HCT116 (cell line): Measurements from ENCODE around the gene CENPS. TPM values are rescaled to one million over a fixed set of nuclear protein-coding genes. Genes with fewer than 3 reads are reported as not detected.

Experiments
- ATAC-seq: fragments of 200-7000 bp; cut with Tn5 transposase; 2 replicates; pipeline ENCODE4 v1.9.1; 2020; ENCODE audit warnings: mild to moderate bottlenecking, moderate library complexity
- BruUV-seq: library from RNA; stranded (reverse); fragments of 400-500 nt; replicated peaks from 2 replicates; lab custom pipeline; 2021; lab: Mats Ljungman, UMichigan
- CTCF ChIA-PET: fragments of 300-600 bp; sonication (Branson Sonifier 250); formaldehyde crosslinking; loops from one replicate; lab custom pipeline; 2021; ENCODE audit warnings: antibody characterized with exemption; lab: Charles Lee
- POLR2A ChIA-PET: fragments of 300-600, 350-600 bp; sonication (Branson Sonifier 250); formaldehyde crosslinking; loops from one replicate; lab custom pipeline; 2021; ENCODE audit warnings: antibody characterized with exemption; lab: Charles Lee
- RAD21 ChIA-PET, 2 experiments: fragments of 300-600 bp; sonication (Branson Sonifier 250); formaldehyde crosslinking; loops; one replicate each; lab custom pipeline; 2023; ENCODE audit warnings: low total read pairs in 2 of 2; ENCODE audit not compliant: uncharacterized antibody in 2 of 2, unreplicated experiment in 2 of 2, low non-redundant PET in 1 of 2; lab: Charles Lee
- DNase-seq: peaks from one replicate; pipeline ENCODE4 v3.0.0-alpha.2; 2010; ENCODE audit warnings: low read depth, low spot score
- H2AFZ ChIP-seq: fragments of 200-600 bp; shearing (Covaris generic), sonication (generic); 2 replicates; pipeline ENCODE4 v1.6.1; 2017; ENCODE audit warnings: low read depth, mixed run types, mixed read lengths, antibody characterized with exemption, low read length; ENCODE audit not compliant: poor library complexity, severe bottlenecking
- H3K27ac ChIP-seq: 2 replicates; pipeline ENCODE4 v1.5.1; 2012; ENCODE audit warnings: low read depth, low read length
- H3K27me3 ChIP-seq: fragments of 200-600 bp; sonication (generic); 2 replicates; pipeline ENCODE4 v1.6.1; 2016; ENCODE audit warnings: mixed run types, low read length, mixed read lengths; ENCODE audit not compliant: insufficient read depth
- H3K36me3 ChIP-seq, 2 experiments: fragments of 200-500 bp in 1 of 2; fragments of 200-600 bp in 1 of 2; sonication (Bioruptor generic) in 1 of 2; sonication (generic) in 1 of 2; 2 replicates each; pipeline versions ENCODE4 v1.5.1 to v1.6.1; 2014 to 2016; ENCODE audit warnings: low read length in 2 of 2, inconsistent platforms in 1 of 2, mixed read lengths in 1 of 2, mixed run types in 1 of 2; ENCODE audit not compliant: insufficient read depth in 2 of 2, control insufficient read depth in 1 of 2
- H3K4me1 ChIP-seq, 2 experiments: fragments of 200-600 bp in 1 of 2; sonication (generic) in 1 of 2; 2 replicates each; pipeline versions ENCODE4 v1.5.1 to v1.6.1; 2012 to 2017; ENCODE audit warnings: low read length in 2 of 2, inconsistent platforms in 1 of 2, mild to moderate bottlenecking in 1 of 2, mixed read lengths in 1 of 2, mixed run types in 1 of 2, moderate library complexity in 1 of 2; ENCODE audit not compliant: insufficient read depth in 2 of 2, control insufficient read depth in 1 of 2
- H3K4me2 ChIP-seq: fragments of 200-600 bp; sonication (generic); 2 replicates; pipeline ENCODE4 v1.6.1; 2017; ENCODE audit warnings: mixed run types, low read length, mixed read lengths
- H3K4me3 ChIP-seq, 2 experiments: fragments of 200-600 bp in 1 of 2; sonication (generic) in 1 of 2; replicated peaks in 1 of 2; 2 replicates each; pipeline ENCODE4 v1.5.1; 2011 to 2016; ENCODE audit warnings: low read length in 2 of 2, control low read depth in 1 of 2, low read depth in 1 of 2, mild to moderate bottlenecking in 1 of 2, mixed read lengths in 1 of 2, mixed run types in 1 of 2
- H3K79me2 ChIP-seq: fragments of 200-600 bp; sonication (generic); 2 replicates; pipeline ENCODE4 v1.6.1; 2017; ENCODE audit warnings: mild to moderate bottlenecking, mixed run types, low read length, moderate library complexity, mixed read lengths; ENCODE audit not compliant: insufficient read depth
- H3K9ac ChIP-seq: fragments of 200-600 bp; sonication (generic); 2 replicates; pipeline ENCODE4 v1.6.1; 2016; ENCODE audit warnings: low read length, mixed read lengths
- H3K9me2 ChIP-seq: fragments of 200-600 bp; sonication (generic), shearing (Covaris generic); 2 replicates; pipeline ENCODE4 v1.6.1; 2017; ENCODE audit warnings: mixed run types, mild to moderate bottlenecking, moderate library complexity; ENCODE audit not compliant: insufficient read depth
- H3K9me3 ChIP-seq, 2 experiments: fragments of 200-500 bp in 1 of 2; fragments of 200-600 bp in 1 of 2; sonication (Bioruptor generic) in 1 of 2; sonication (generic) in 1 of 2; 2 replicates each; pipeline ENCODE4 v1.6.1; 2014 to 2017; ENCODE audit warnings: low read length in 2 of 2, mixed read lengths in 2 of 2, inconsistent platforms in 1 of 2, low read depth in 1 of 2, mild to moderate bottlenecking in 1 of 2, mixed run types in 1 of 2, moderate library complexity in 1 of 2; ENCODE audit not compliant: control insufficient read depth in 1 of 2, insufficient read depth in 1 of 2
- H4K20me1 ChIP-seq: fragments of 200-600 bp; sonication (generic), shearing (Covaris generic); 2 replicates; pipeline ENCODE4 v1.6.1; 2017; ENCODE audit warnings: mixed run types, mild to moderate bottlenecking, moderate library complexity; ENCODE audit not compliant: insufficient read depth
- ATF3 ChIP-seq: IDR thresholded peaks from 2 replicates; pipeline ENCODE4 v1.6.1; 2012
- CBX3 ChIP-seq: IDR thresholded peaks from 2 replicates; pipeline ENCODE4 v1.6.1; 2012; ENCODE audit warnings: low read depth
- ELF1 ChIP-seq: IDR thresholded peaks from 2 replicates; pipeline ENCODE4 v1.6.1; 2012; ENCODE audit warnings: low read depth, borderline replicate concordance
- EZH2 ChIP-seq: fragments of 200-600 bp; sonication (generic); IDR thresholded peaks from 2 replicates; pipeline ENCODE4 v1.6.1; 2017; ENCODE audit warnings: antibody characterized with exemption, mixed run types
- EZH2phosphoT487 ChIP-seq: fragments of 200-600 bp; IDR thresholded peaks from 2 replicates; pipeline ENCODE4 v1.6.1; 2018; ENCODE audit warnings: antibody characterized with exemption, borderline replicate concordance
- FOSL1 ChIP-seq: IDR thresholded peaks from 2 replicates; pipeline ENCODE4 v1.6.1; 2012; ENCODE audit warnings: low read depth
- MAX ChIP-seq: IDR thresholded peaks from 2 replicates; pipeline ENCODE4 v1.6.1; 2012
- POLR2AphosphoS5 ChIP-seq: IDR thresholded peaks from 2 replicates; pipeline ENCODE4 v1.6.1; 2011; ENCODE audit warnings: mild to moderate bottlenecking, low read depth, low read length, moderate library complexity
- SP1 ChIP-seq: IDR thresholded peaks from 2 replicates; pipeline ENCODE4 v1.6.1; 2012; ENCODE audit warnings: low read depth
- SRF ChIP-seq: IDR thresholded peaks from 2 replicates; pipeline ENCODE4 v1.6.1; 2012; ENCODE audit warnings: low read depth
- TCF7L2 ChIP-seq: IDR thresholded peaks from 2 replicates; pipeline ENCODE4 v1.7.0; 2011; ENCODE audit warnings: borderline replicate concordance, inconsistent platforms; ENCODE audit not compliant: insufficient read depth, insufficient read length; ENCODE audit errors: extremely low read depth
- YY1 ChIP-seq: IDR thresholded peaks from 2 replicates; pipeline ENCODE4 v1.6.1; 2011; ENCODE audit warnings: low read length, low read depth, moderate library complexity, mild to moderate bottlenecking; ENCODE audit not compliant: insufficient replicate concordance; ENCODE audit errors: extremely low read depth
- intact Hi-C: fragments of 100-400 bp; cut with micrococcal nuclease; formaldehyde crosslinking; loops from 2 replicates; pipeline ENCODE4 v1.10.0; 2022
- total RNA-seq: library from RNA; stranded (reverse); gene quantifications from one replicate; pipeline ENCODE4 v1.2.1, GENCODE V29; 2021; ENCODE audit not compliant: unreplicated experiment
- TF ChIP-seq, protein P1 (sequence below): IDR thresholded peaks from 2 replicates; pipeline ENCODE4 v1.6.1; 2012; ENCODE audit warnings: low read depth

The CENPS gene
- total RNA-seq, 1 experiment from 2014 or later: 21.9 TPM

GRCh38 chr1:10402729-10403274 lies 27.4 kb upstream of the CENPS start:
- ChIA-PET RAD21 (interaction anchor here in 1 of 2 experiments (0.7 kb wide), 1 partner anchor 70 kb away, joined by 3 read pairs; the partner anchor contains the start of gene DFFA), POLR2A (no interaction called here), CTCF (no interaction called here)
- no TSS peak for BruUV-seq
- H3K79me2 ChIP-seq: peaks cover 27% of the 10 kb centered on the region
- no peak for DNase-seq
- no peaks in the 10 kb centered on the region for H3K9me2 ChIP-seq
- no peaks in the 10 kb centered on the region for H4K20me1 ChIP-seq
- TF ChIP-seq POLR2AphosphoS5: no peak
- no peak for TF ChIP-seq EZH2phosphoT487
- no peak for TF ChIP-seq ELF1
- no peak for TF ChIP-seq SP1
- TF ChIP-seq, protein P1, sequence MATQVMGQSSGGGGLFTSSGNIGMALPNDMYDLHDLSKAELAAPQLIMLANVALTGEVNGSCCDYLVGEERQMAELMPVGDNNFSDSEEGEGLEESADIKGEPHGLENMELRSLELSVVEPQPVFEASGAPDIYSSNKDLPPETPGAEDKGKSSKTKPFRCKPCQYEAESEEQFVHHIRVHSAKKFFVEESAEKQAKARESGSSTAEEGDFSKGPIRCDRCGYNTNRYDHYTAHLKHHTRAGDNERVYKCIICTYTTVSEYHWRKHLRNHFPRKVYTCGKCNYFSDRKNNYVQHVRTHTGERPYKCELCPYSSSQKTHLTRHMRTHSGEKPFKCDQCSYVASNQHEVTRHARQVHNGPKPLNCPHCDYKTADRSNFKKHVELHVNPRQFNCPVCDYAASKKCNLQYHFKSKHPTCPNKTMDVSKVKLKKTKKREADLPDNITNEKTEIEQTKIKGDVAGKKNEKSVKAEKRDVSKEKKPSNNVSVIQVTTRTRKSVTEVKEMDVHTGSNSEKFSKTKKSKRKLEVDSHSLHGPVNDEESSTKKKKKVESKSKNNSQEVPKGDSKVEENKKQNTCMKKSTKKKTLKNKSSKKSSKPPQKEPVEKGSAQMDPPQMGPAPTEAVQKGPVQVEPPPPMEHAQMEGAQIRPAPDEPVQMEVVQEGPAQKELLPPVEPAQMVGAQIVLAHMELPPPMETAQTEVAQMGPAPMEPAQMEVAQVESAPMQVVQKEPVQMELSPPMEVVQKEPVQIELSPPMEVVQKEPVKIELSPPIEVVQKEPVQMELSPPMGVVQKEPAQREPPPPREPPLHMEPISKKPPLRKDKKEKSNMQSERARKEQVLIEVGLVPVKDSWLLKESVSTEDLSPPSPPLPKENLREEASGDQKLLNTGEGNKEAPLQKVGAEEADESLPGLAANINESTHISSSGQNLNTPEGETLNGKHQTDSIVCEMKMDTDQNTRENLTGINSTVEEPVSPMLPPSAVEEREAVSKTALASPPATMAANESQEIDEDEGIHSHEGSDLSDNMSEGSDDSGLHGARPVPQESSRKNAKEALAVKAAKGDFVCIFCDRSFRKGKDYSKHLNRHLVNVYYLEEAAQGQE: no peak
- TF ChIP-seq TCF7L2: no peak
- TF ChIP-seq MAX: no peak
- no peak for TF ChIP-seq FOSL1
- no peak for TF ChIP-seq YY1
- TF ChIP-seq EZH2: no peak
- TF ChIP-seq ATF3: no peak
- no peak for TF ChIP-seq CBX3
- TF ChIP-seq SRF: no peak
- no peak overlapping the region for H2AFZ ChIP-seq
- no peak for ATAC-seq
- no peak overlapping the region for H3K27ac ChIP-seq
- peaks cover 6 to 23% of the 10 kb centered on the region in 2 experiments; a peak in 3 of 4 replicates for H3K4me1 ChIP-seq
- no peaks in the 10 kb centered on the region for H3K27me3 ChIP-seq
- intact Hi-C loops: no loop called here
- no peak overlapping the region for H3K9ac ChIP-seq
- H3K4me3 ChIP-seq: no peak overlapping the region
- no peaks in the 10 kb centered on the region for H3K9me3 ChIP-seq
- H3K36me3 ChIP-seq: peaks cover 24 to 44% of the 10 kb centered on the region in 2 experiments; a peak in 3 of 4 replicates
- no peak overlapping the region for H3K4me2 ChIP-seq
